Sigmoid colon (tissue), 4 donors: ENCODE data around the gene SLC1A3.

ENCODE experiments used
- CTCF ChIP-seq, 4 experiments: fragments of 450-650 bp in 3 of 4; fragments of 200-600 bp in 1 of 4; IDR thresholded peaks; one replicate each; pipeline ENCODE4 v1.5.1; 2016 to 2019; ENCODE audit warnings: antibody characterized with exemption in 4 of 4, mild to moderate bottlenecking in 3 of 4, moderate library complexity in 2 of 4
- EP300 ChIP-seq, 4 donors: sonication (generic); formaldehyde crosslinking; IDR thresholded peaks; one replicate each; pipeline ENCODE4 v1.6.1; 2017; ENCODE audit warnings: antibody characterized with exemption in 4 of 4
- POLR2A ChIP-seq, 2 donors: fragments of 450-650 bp; IDR thresholded peaks; one replicate each; pipeline ENCODE4 v1.6.1; 2016; ENCODE audit warnings: antibody characterized with exemption in 2 of 2, mild to moderate bottlenecking in 2 of 2, moderate library complexity in 2 of 2
- POLR2AphosphoS5 ChIP-seq, 4 donors: sonication (generic); formaldehyde crosslinking; IDR thresholded peaks; one replicate each; pipeline ENCODE4 v1.6.1; 2017; ENCODE audit warnings: antibody characterized with exemption in 4 of 4

GRCh38 chr5:36630201-36631145, 24.1 kb downstream of the SLC1A3 start:
- TF ChIP-seq EP300 (IDR thresholded peaks at IDR 0.05) (no peak), POLR2AphosphoS5 (IDR thresholded peaks at IDR 0.05) (no peak), POLR2A (IDR thresholded peaks at IDR 0.05) (no peak), CTCF (IDR thresholded peaks at IDR 0.05) (no peak)
